HG03342 (cell line): ENCODE data around the gene KIAA0753.
"Not testable (repeated sequence)": the region's sequence is repeated elsewhere in the genome, so short reads cannot be mapped to it uniquely, and the experiment has no call there.

Source experiments
- ATAC-seq: cut with Tn5 transposase; IDR thresholded peaks from one replicate; pipeline ENCODE4 v1.9.1; 2021; ENCODE audit warnings: mild to moderate bottlenecking, moderate library complexity; ENCODE audit not compliant: unreplicated experiment

Gene KIAA0753

DNA sequence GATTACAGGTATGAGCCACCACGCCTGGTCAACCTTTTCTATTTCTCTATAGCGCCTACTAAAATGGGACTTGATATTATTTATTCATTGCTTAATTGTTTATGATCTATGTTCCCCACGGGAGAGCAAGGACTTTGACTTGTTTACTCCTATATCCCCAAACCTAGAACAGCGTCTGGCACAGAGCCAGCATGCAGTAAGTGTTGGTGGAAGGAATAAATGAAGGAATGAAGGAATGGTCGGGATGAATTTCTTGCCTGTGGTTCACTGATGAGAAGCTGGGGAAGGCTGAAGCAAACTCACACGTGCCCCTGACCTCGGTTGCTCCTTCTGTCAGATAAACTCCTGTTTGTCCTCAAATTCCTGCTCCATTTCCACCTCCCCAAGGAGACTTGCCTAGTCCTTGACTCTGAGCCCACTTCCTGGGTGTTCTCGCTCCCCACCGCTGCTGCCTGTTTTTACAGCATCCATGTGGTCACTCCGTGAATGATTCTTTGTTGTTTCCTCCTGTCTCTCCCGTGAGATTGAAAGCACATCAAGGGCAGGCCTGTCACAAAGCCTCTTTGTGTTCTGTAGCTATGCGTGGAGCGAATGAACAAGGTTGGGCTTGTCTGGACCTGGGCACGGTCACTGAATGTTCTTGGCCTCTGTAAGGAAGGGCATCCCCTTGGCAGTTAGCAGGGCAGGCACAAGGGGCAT, 28.4 kb upstream of the KIAA0753 start:
- ATAC-seq = no peak

DNA sequence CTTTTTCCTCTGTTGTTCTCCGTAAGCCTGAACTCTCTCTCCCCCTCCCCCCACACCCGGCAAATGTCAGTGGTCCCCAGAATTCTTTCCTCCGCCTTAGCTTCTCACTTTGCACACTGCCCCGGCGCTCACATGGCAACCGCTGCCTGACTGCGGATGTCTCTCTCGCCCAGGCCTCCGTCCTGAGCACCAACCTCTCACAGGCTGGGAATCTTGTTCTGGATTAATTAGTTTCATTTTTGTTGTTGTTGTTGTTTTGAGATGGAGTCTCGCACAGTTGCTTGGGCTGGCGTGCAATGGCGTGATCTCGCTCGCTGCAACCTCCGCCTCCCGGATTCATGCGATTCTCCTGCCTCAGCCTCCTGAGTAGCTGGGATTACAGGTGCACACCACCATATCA, 27.7 kb upstream of the KIAA0753 start:
- ATAC-seq = no peak

- ATAC-seq = no peak
Observed at GRCh38 chr17:6667516-6667915, 27.0 kb upstream of the KIAA0753 start.

DNA sequence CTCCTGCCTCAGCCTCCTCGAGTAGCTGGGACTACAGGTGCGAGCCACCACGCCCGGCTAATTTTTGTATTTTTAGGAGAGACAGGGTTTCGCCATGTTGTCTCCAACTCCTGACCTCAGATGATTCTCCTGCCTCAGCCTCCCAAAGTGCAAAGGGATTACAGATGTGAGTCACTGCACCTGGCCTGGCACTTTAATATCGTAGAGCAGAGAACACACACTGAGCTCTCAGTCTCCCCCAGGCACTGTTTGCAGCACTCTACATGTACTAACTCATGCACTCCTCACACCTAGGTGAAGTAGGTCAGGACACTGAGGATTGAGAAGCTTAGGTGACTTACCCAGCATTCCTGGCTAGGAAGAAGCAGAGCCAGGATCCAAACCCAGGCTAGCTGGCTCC, 26.0 kb upstream of the KIAA0753 start:
- ATAC-seq = no peak

GRCh38 chr17:6666077-6666521, 25.6 kb upstream of the KIAA0753 start:
- ATAC-seq = no peak

DNA sequence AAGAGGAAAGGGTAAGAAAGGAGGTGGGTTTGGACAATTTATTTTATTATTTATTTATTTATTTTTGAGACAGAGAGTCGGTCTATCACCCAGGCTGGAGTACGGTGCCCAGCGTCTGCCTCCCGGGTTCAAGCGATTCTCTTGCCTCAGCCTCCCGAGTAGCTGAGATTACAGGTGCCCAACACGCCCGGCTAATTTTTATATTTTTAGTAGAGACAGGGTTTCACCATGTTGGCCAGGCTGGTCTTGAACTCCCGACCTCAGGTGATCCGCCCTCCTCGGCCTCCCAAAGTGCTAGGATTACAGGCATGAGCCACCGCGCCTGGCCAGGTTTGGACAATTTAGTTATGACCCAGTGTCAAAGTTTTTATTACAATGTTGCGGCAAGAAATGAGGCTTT, 22.7 kb upstream of the KIAA0753 start:
- ATAC-seq = not testable (repeated sequence)

GRCh38 chr17:6661464-6661848, 20.9 kb upstream of the KIAA0753 start:
- no peak for ATAC-seq

GRCh38 chr17:6660805-6661463, 20.4 kb upstream of the KIAA0753 start:
- peak; percentile 45 for ATAC-seq

DNA sequence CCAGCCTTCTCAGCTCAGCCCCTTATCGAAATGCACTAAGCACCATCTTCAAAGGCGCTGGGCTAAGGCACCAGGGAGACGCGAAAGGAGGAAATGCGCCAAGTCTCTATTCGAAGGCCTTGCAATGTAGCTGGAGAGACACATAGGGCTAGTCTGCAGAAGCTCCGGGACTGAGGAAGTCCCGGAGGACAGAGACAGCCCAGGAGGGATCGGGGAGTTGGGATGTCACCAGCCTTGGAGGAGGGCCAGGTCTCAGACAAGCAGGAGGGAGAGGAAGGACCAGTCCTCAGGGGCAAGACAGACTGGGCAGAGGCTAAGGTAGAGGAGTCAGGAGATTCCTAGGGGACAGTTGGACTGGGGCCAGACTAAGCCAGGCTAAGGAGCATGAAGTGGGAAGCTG, 19.6 kb upstream of the KIAA0753 start:
- no peak for ATAC-seq

DNA sequence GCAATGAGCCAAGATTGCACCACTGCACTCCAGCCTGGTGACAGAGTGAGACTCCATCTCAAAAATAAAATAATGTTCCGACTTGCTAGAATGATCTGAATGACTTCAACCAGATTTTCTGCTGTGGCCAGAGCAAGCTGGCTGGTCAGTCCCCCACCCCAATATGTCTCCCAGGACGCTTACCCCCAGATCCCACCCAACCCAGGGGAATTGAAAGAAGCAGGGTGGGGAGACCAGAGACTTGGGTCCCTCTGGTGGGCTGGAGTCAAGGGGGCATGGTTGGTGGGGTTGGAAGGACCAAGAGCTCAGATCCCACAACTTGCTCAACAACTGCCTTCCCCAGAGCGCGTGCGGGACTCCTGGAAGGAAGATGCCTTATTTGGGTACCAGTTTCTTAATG, 17.9 kb upstream of the KIAA0753 start:
- not testable (repeated sequence) for ATAC-seq

DNA sequence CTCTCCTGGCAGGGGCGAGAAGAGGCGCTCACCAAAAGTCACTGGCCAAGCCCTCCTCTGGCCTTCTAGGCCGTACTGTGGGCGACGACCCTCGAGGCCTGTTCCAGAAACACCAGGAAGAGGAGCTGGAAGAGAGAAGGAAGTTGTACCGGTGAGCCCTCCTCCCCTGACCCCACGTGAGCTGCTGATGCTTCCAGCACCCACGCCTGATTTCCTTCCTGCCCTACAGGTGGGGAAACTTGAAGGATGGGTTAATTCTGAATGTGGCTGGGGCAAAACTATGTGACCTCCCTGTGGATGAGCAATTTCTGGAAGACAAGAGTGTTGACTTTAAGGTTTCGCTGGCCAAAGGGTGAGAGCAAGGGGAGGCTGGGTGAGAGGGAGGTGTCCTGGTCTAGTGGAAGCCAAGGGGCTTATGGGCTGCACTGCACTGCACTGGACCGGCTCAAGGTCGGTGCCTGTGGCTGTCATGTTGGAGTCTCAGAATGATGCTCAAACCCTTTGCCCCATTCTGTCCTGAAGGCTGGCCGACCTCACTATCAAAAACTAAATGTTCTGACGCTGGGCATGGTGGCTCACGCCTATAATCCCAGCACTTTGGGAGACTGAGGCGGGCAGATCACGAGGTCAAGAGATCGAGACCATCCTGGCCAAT, 17.2 kb upstream of the KIAA0753 start:
- ATAC-seq = no peak

DNA sequence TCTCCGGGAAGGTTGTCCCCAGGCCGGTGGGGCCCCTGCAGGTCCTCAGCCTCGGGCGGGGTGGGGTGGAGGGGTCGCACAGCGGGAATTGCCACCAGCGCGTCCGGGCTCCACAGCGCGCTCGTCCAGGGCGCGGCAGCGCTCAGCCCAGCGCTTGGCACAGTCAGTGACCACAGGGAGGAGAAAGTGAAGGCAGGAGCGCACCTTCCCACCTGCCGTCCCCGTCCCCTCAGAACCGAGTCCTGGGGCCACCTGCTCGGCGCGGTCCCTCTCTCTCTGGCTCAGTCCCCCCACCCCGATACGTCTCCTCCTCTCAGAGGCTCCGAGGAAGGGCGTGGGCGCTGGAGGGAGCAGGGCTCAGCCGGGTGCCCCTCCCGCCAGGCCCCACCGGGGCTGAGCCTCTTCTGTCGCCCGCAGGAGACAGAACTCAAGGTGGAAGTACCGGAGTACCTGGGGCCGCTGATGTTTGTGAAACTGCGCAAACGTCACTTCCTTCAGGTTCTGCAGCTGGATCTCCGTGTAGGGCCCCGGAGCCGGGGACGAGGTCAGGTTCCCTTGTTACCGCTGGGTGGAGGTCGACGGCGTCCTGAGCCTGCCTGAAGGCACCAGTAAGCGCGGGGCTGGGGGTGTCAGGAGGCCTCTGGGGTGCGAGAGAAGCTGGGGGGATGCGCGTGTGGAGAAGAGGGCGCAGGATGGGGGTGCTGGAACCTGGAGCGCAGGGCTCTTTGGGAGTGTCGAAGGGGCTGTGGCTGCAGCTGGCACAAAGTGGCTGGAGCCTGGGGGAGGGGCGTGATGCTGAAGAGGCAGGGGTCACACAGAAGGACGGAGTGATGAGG, 16.5 kb upstream of the KIAA0753 start:
- peak; percentile 42 for ATAC-seq

DNA sequence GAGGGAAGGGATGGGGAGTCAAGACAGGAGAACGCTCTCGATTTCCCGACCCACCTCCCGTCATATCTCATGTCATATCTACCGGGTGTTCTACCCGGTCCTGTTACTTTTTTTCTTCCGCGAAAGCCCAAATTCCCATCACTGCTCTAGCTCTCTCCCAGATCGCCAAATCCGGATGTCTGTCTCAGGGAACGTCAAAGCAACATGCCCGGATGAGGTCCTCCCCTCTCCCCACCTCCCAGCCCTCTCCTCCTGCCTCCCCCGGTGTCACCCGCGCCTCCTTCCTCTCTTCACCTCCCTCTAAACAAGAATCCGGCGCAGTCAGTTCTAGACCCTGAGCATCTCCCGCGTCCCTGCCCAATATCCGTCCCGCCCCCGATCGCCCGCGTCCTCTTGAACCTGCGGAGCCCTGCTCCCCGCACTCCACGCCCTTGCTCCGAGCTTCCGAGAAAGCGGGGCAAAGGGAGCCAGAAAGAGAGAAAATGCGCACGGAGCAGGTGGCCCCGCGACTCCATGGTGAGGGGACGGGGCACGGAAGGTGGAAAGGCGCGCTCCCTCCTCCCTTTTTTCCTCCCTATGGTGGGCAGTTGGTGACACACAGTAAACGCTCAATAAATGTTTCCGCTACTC, 15.3 kb upstream of the KIAA0753 start:
- not testable (repeated sequence) for ATAC-seq

DNA sequence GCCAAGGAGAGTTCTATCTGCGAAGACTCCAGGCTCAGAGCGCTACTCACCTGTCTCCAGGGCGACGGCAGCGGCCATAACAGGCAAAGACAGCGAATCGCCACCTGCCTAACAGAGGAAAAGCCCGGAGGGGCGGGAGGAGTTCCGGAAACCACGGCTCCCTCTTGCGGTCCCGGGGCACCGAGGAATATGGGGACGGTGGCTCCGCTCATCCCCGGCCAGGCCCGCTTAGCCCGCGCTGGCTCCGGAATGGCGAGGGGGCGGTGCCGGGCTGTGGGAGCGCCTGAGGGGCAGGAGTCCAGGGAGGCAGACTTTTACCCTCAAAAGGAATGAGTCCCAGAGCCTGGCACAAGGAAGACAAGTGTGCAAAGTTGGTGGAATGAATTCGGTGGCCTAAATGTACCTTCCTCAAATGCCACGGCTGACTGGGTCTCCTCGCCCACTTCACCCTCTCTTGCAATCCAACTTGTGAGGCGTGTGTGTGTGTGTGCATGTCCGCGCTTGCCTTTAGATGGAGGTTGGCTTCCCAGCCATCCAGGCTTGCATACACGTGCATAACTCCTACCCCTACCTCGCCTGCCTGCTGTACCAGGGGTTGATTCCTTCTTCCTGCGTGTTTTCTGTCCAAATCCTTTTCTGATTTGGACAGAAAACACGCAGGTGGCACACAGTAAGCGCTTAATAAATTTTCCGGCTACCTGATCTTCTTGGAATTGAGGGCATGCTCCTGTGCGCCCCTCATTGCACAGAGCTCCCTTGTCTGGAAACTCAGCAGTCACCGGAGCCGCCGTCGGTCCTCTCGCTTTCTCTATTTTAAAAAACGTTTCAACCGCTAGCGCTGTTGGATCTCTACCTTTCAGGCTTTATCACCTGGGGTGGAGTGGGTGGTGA, 14.6 kb upstream of the KIAA0753 start:
- no peak for ATAC-seq

DNA sequence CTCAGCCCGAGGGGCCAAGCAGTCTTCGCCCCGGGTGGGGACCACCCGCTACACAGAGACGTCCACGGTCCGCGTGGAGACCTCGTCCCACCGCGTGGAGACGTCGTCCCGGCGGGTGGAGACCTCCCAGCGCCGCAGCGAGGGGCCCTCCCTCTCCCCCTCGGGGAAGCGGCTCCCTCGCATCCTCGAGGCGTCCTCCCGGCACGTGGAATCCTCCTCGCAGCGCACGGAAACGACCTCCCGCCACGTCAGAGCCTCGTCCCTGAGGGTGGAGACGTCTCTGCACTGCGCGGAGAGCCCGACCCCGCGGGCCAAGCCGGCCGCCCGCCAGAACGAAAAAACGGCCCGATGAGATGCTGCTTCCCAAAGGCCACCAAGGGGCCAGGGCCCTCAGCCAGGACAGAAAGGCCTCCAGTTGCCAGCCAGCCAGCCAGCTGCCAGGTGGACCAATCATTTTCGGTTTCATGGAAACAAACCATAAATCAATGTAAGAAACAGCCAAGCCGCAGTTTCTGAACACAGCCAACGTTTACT, 11.5 kb upstream of the KIAA0753 start:
- no peak for ATAC-seq

- ATAC-seq = peak; percentile 90
Observed at GRCh38 chr17:6651354-6651918, 10.9 kb upstream of the KIAA0753 start, which contains the start of the genes C17orf100 and MED31. TSS of gene C17orf100 (plus strand) at chr17:6651762. CDS start at chr17:6651914, 152 bp downstream. TSS of gene MED31 (minus strand) at chr17:6651605. CDS start at chr17:6651528, 77 bp downstream.

GRCh38 chr17:6648181-6648580, 7.7 kb upstream of the KIAA0753 start:
- no peak for ATAC-seq

GRCh38 chr17:6643451-6644125, 3.1 kb upstream of the KIAA0753 start:
- no peak for ATAC-seq
